ENCODE data around the gene ITSN2.

The ITSN2 gene

DNA sequence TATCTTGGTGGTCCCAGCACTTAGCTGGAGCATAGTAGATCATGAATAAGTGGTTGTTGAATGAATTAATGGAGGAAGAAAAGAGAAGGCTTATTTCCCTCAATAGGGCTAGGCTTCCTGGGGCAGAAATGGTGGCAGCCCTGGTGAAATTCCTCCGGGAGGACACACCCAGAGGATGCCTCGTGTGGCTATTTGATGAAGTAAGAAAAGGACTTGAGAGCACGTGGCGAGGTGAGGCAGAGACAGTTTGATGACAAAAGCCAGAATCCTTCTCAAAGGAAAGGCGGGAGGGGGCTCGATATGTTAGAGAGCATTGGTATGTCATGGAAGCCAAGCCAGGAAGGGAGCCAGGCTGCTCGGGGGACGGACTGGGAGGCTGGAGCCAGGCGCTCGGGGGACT lies 170.8 kb downstream of the ITSN2 start:
- no peak for TF ChIP-seq TAF1 (IDR thresholded peaks at IDR 0.05; ENCODE audit: low read depth, low read length)
- TF ChIP-seq POU2F2 (IDR thresholded peaks at IDR 0.05; ENCODE audit: low read depth, low read length): no peak
- no peak for TF ChIP-seq PAX5 (IDR thresholded peaks at IDR 0.05; ENCODE audit: insufficient read depth, low read length, severe bottlenecking)
- TF ChIP-seq SPI1 (IDR thresholded peaks at IDR 0.05; ENCODE audit: low read depth, low read length): no peak
- TF ChIP-seq POLR2AphosphoS5 (IDR thresholded peaks at IDR 0.05; ENCODE audit: low read depth, low read length): no peak
- no peak for TF ChIP-seq POLR2A (IDR thresholded peaks at IDR 0.05; ENCODE audit: low read depth, low read length)
- DNase-seq (ENCODE audit: insufficient read length, low spot score) (no peak), FAIRE-seq (no peak)

GRCh38 chr2:24183366-24184069 lies 176.8 kb downstream of the ITSN2 start:
- TF ChIP-seq POLR2A (IDR thresholded peaks at IDR 0.05; ENCODE audit: low read depth, low read length) (no peak), TAF1 (IDR thresholded peaks at IDR 0.05; ENCODE audit: low read depth, low read length) (no peak), SPI1 (IDR thresholded peaks at IDR 0.05; ENCODE audit: low read depth, low read length) (no peak), PAX5 (IDR thresholded peaks at IDR 0.05; ENCODE audit: insufficient read depth, low read length, severe bottlenecking) (no peak), POLR2AphosphoS5 (IDR thresholded peaks at IDR 0.05; ENCODE audit: low read depth, low read length) (no peak), POU2F2 (IDR thresholded peaks at IDR 0.05; ENCODE audit: low read depth, low read length) (no peak)
- FAIRE-seq: no peak

DNA sequence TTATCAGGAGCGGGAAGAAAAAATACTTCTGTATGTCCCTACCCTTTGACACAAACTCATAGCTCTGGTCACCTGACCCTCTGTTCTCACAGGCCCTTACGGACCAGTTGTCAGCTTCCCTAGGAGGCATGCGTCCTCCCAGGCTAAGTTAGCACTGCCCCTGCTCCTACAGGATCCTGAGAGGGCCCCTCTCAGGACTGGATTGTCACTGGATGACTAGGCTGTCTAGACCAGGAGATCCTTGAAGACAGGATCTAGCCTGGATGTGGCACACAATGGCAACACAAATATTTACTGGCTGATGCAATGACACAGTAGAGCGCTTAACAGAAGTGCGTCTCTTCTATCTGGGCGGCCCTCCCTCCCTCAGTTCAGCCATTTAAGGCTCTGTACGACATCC lies 177.8 kb downstream of the ITSN2 start:
- no peak for FAIRE-seq
- TF ChIP-seq POLR2AphosphoS5 (IDR thresholded peaks at IDR 0.05; ENCODE audit: low read depth, low read length): no peak
- no peak for TF ChIP-seq SPI1 (IDR thresholded peaks at IDR 0.05; ENCODE audit: low read depth, low read length)
- TF ChIP-seq POLR2A (IDR thresholded peaks at IDR 0.05; ENCODE audit: low read depth, low read length): no peak
- TF ChIP-seq POU2F2 (IDR thresholded peaks at IDR 0.05; ENCODE audit: low read depth, low read length): no peak
- no peak for TF ChIP-seq PAX5 (IDR thresholded peaks at IDR 0.05; ENCODE audit: insufficient read depth, low read length, severe bottlenecking)
- TF ChIP-seq TAF1 (IDR thresholded peaks at IDR 0.05; ENCODE audit: low read depth, low read length): no peak
- no peak for DNase-seq (ENCODE audit: insufficient read length, low spot score)

More at GRCh38 chr2:24183366-24184069, 176.8 kb downstream of the ITSN2 start:
- DNase-seq (ENCODE audit: insufficient read length, low spot score): no peak

DNA sequence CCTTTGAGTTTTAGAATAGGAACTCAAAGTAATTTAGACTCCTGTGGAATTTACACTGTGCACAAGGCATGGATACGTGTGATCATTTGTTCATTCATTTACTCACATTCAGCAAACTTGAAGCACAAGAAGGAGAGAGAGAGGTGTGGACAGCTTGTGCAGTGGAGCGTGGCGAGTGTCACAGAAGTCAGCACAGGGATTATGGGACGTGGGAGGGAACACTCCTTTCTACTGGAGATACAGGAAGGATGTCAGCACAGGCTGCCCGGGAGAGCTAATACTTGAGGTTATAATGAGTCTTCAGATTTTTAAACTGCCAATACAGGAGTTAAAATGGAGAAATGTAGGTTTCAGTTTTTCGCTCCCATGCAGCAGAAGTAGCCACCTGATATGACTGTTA lies 178.5 kb downstream of the ITSN2 start:
- no peak for FAIRE-seq
- TF ChIP-seq POLR2A (IDR thresholded peaks at IDR 0.05; ENCODE audit: low read depth, low read length) (no peak), TAF1 (IDR thresholded peaks at IDR 0.05; ENCODE audit: low read depth, low read length) (no peak), SPI1 (IDR thresholded peaks at IDR 0.05; ENCODE audit: low read depth, low read length) (no peak), PAX5 (IDR thresholded peaks at IDR 0.05; ENCODE audit: insufficient read depth, low read length, severe bottlenecking) (peak; percentile 10)
- DNase-seq (ENCODE audit: insufficient read length, low spot score): no peak

DNA sequence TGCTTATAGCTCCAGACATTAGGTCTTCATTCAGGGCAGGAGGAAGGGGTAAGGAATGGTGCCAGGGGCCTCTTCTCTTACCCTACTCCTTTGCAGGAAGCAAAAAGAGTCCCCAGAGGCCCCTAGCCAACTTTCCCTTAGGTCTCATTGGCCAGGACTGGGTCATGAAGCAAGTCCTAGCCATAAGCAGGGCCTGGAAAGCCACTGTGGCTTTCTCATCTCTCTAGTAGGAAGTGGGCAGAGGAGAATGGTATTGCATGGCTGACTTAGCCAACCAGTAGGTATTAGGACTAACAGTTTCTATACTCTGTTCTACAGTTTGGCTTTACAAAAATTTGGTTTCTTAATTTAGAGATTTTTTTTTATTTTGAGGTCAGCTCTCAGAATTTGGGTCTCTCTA lies 180.7 kb downstream of the ITSN2 start:
- TF ChIP-seq SPI1 (IDR thresholded peaks at IDR 0.05; ENCODE audit: low read depth, low read length): no peak
- TF ChIP-seq POLR2AphosphoS5 (IDR thresholded peaks at IDR 0.05; ENCODE audit: low read depth, low read length): no peak
- TF ChIP-seq POU2F2 (IDR thresholded peaks at IDR 0.05; ENCODE audit: low read depth, low read length): no peak
- TF ChIP-seq POLR2A (IDR thresholded peaks at IDR 0.05; ENCODE audit: low read depth, low read length): no peak
- TF ChIP-seq TAF1 (IDR thresholded peaks at IDR 0.05; ENCODE audit: low read depth, low read length): no peak
- no peak for TF ChIP-seq PAX5 (IDR thresholded peaks at IDR 0.05; ENCODE audit: insufficient read depth, low read length, severe bottlenecking)
- peak; percentile 5 for FAIRE-seq
- DNase-seq (ENCODE audit: insufficient read length, low spot score): no peak

DNA sequence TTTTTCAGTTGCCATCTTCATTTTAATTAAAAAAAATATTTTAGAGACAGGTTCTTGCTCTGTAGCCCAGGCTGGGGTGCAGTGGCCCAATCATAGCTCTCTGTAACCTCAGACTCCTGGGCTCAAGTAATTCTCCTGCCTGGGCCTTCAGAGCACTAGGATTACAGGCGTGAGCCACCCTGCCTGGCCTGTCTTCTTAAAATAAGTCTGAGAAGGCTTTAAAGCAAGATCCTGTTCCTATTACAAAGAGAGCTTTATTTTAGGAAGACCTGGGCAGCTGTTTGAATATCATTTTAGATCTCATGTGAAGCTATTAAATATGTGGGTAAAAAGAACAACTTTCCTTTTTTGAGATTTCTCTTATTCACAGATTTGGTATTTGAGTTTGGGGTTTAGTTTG lies 184.0 kb downstream of the ITSN2 start:
- no peak for DNase-seq (ENCODE audit: insufficient read length, low spot score)
- TF ChIP-seq POLR2AphosphoS5 (IDR thresholded peaks at IDR 0.05; ENCODE audit: low read depth, low read length) (no peak), PAX5 (IDR thresholded peaks at IDR 0.05; ENCODE audit: insufficient read depth, low read length, severe bottlenecking) (no peak), TAF1 (IDR thresholded peaks at IDR 0.05; ENCODE audit: low read depth, low read length) (no peak), POU2F2 (IDR thresholded peaks at IDR 0.05; ENCODE audit: low read depth, low read length) (no peak), POLR2A (IDR thresholded peaks at IDR 0.05; ENCODE audit: low read depth, low read length) (no peak)
- no peak for FAIRE-seq

DNA sequence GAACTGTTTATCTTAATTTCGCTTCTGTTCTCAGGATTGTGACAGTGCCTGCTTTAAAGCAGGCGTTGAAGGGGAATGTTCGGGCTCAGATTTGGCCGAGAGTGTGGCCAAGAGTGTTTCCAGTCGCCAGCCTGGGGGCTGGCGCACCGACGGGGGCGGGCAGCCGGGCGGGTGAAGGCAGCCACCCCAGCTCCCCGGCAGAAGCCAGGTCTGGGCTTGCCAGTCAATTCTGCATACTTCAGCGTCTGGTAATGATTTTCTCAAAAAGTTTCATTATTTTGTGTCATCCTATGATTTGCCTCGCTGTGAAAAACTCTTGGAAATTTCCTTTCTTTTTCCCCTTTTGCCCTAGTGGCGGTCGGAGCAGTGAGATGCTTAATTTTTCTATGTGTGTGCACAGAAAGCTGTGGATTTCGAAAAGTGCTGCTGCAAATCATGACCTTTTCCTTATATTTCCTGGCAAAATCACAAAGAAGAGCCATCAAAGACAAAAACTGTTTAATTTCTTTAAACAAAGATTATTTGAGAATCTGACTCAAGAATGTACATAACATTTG lies 184.6 kb downstream of the ITSN2 start:
- no peak for DNase-seq (ENCODE audit: insufficient read length, low spot score)
- no peak for TF ChIP-seq POU2F2 (IDR thresholded peaks at IDR 0.05; ENCODE audit: low read depth, low read length)
- no peak for TF ChIP-seq PAX5 (IDR thresholded peaks at IDR 0.05; ENCODE audit: insufficient read depth, low read length, severe bottlenecking)
- no peak for TF ChIP-seq SPI1 (IDR thresholded peaks at IDR 0.05; ENCODE audit: low read depth, low read length)
- no peak for TF ChIP-seq POLR2AphosphoS5 (IDR thresholded peaks at IDR 0.05; ENCODE audit: low read depth, low read length)
- no peak for TF ChIP-seq TAF1 (IDR thresholded peaks at IDR 0.05; ENCODE audit: low read depth, low read length)
- no peak for TF ChIP-seq POLR2A (IDR thresholded peaks at IDR 0.05; ENCODE audit: low read depth, low read length)
- no peak for FAIRE-seq

DNA sequence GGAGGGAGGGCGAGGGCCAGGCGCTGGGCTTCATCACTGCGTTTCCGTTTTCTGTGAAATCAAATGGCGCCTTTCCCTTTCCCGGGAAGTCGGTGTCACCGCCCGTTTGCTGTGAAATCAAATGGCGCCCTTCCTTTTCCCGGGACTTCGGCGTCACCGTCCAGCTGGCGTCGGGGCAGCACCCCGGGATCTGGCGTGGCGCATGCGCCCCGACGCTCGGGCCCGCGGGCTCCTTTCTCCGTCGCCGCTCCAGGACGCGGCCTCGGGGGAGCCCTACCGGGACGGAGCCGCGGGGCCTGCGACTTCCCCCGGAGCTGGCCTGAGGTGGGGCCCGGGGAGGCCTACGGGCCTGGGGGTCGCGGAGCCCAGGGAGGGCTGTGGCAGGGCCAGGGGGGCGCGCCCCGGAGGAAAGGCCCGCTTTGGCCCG lies 185.5 kb downstream of the ITSN2 start, which contains the start of gene FAM228A:
FAM228A (plus strand) TSS at position 203 of the 427 bp plus-strand sequence. CDS start 428 bp downstream, outside the sequence.
- FAIRE-seq (no peak), DNase-seq (ENCODE audit: insufficient read length, low spot score) (no peak)
- TF ChIP-seq PAX5 (IDR thresholded peaks at IDR 0.05; ENCODE audit: insufficient read depth, low read length, severe bottlenecking): no peak
- no peak for TF ChIP-seq POLR2AphosphoS5 (IDR thresholded peaks at IDR 0.05; ENCODE audit: low read depth, low read length)
- TF ChIP-seq POLR2A (IDR thresholded peaks at IDR 0.05; ENCODE audit: low read depth, low read length): no peak
- TF ChIP-seq SPI1 (IDR thresholded peaks at IDR 0.05; ENCODE audit: low read depth, low read length): no peak
- TF ChIP-seq TAF1 (IDR thresholded peaks at IDR 0.05; ENCODE audit: low read depth, low read length): no peak
- no peak for TF ChIP-seq POU2F2 (IDR thresholded peaks at IDR 0.05; ENCODE audit: low read depth, low read length)

- DNase-seq (ENCODE audit: insufficient read length, low spot score) (no peak), FAIRE-seq (no peak)
- no peak for TF ChIP-seq POU2F2 (IDR thresholded peaks at IDR 0.05; ENCODE audit: low read depth, low read length)
- TF ChIP-seq POLR2A (IDR thresholded peaks at IDR 0.05; ENCODE audit: low read depth, low read length): no peak
- no peak for TF ChIP-seq PAX5 (IDR thresholded peaks at IDR 0.05; ENCODE audit: insufficient read depth, low read length, severe bottlenecking)
Observed at GRCh38 chr2:24169023-24169422, 191.3 kb downstream of the ITSN2 start.
